Stimulated activated CD8-positive, alpha-beta memory T cell treated with anti-CD3 and anti-CD28 coated beads, Interleukin-2, amount 100 ng/mL, for 48 hours (primary cell): ENCODE measurements around the gene CD109.
"Not testable (repeated sequence)": the region's sequence is repeated elsewhere in the genome, so short reads cannot be mapped to it uniquely, and the experiment has no call there.

Experiments used
- DNase-seq, 2 donors: peaks; one replicate each; pipeline ENCODE4 v3.0.0-alpha.2; 2020; ENCODE audit warnings: low read depth in 2 of 2

The CD109 gene

DNA sequence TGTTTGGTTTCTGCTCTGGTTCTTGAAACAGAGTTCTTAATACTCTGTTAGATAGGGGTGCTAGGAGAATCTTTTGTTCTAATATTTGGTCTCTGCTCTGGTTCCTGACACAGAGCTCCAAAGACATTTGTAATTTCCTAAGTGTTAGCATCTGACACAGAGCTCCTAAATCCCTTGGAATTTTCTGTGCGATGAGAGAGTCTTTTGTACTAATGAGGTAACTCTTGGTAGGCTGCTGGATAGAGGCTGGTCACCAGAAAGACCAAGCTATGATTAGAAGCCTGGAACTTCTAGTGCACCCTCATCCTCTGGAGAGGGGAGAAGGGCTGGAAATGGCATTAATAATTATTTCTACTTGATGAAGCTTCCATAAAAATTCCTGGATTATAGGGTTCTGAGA lies 7.7 kb upstream of the CD109 start:
- DNase-seq = no peak

DNA sequence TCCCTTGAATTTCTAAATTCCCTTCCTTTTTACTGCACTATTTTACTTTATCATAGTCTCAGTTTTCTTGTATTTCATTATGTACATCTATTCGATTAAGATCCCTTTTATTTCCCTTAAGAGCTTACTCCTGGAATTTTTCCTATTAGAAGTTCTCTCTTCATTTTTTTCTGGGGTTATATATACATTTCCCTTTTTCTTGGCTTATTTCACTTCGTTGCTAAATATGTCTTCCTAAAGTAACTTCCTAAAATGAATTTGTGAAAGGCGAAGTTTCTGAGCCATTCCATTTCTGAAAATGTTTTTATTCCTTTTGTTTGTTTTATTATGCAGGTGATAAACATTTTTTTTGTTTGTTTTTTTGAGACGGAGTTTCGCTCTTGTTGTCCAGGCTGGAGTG lies 5.9 kb upstream of the CD109 start:
- no peak for DNase-seq

DNA sequence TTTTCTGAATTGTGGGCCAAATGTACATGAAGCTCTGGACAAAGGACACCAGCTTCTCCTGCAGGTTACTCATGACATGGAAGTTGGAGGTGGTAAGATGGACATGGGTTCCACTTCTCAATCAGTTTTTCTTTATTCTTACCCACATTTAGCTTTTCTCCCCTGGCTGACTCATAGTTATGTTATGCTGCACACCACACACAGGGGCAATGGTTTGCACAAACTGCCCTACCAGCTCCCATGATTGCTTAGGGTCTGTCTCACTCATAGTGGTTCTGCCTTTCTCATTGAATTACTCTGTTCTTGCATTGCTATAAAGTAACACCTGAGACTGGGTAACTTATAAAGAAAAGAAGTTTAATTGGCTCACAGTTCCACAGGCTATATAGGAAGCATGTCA lies 4.5 kb upstream of the CD109 start:
- no peak for DNase-seq

DNA sequence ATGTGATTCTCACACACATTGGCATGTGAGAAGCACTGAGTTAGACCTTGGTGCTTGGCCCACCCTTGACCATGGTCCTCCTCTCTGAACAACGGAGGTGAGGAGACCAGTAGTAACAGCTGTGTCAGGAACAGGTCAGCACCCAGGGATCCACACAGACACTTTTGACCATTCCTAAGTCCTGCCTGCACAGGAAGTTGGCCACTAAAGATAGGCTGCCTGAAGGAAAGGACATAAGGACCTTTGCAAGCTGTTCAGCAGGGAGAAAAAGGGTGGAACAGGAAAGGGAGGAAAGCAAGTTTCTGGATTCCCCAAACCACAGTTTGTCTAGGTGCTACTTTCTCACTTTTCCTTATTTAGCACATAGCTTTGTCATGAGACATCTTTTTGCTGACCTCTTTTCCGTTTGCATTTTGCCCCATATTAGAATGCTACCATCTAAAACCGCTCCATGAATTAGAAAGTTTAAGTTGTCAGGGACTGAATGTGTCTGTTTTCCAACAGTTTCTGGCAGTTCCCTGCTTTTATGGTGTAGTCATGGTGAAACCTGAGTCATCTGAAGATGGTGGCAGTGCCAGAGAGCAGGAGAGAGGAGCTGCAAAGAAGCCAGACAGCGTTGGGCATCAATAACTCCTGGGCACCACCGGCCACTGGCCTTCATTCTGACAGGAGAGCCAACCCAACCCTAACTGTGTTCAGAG lies 1.1 kb upstream of the CD109 start:
- DNase-seq = no peak

DNA sequence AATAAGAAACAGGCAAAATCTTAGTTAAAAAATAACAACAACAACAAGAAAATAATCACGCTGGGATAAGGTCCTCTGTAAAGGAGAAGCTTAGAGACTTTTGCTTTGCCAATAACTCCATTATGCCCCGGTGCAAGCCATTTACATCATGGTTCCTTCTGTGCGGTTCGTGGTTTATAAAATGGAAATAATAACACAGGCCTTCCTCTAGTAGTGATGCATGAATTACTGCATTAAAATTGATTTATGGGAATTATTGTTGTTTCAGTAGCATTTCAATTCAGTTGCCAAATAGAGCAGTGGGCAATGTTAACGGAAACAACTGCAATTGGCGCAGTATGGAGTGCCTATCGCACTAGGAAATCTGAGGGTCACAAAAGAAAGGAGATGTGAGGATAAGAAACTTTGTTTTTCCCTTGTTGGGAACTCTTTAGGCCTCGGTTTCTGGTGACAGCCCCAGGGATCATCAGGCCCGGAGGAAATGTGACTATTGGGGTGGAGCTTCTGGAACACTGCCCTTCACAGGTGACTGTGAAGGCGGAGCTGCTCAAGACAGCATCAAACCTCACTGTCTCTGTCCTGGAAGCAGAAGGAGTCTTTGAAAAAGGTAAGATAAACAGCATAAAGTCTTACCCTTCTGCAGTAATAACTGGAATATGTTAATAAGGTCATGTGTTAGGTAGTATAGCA lies 1.1 kb downstream of the CD109 start:
- DNase-seq = no peak

DNA sequence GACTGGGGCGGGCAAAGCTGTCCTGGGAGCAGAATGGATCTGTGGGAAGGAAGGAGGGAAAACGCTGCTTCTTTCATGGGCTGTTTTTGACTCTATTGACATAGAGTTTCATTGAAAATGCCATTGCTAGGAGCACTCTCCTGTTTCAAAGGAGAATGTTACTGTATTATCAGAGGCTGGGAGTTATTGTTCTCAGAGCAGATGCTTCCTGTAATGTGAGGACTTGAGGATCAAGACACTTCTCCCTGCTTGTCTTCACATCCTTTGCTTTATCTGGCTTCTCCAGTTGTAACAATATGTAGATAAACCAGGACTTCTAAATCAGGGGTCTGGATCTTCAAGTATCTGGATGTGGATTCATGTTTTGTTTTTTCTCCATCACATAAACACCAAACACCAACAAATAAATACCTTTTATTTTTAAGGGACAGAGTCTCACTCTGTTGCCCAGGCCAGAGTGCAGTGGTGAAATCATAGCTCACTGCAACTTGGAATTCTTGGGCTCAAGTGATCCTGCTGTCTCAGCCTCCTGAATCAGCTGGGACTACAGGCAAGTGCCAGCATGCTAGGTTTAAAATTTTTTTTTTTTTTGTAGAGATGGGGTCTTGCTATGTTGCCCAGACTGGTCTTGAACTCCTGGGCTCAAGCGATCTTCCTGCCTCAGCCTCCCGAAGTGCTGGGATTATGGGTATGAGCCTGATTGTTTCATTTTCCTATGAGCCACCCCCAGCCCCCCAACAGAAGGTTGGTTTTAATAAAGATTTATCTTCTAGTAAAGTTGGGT lies 3.9 kb downstream of the CD109 start:
- DNase-seq = no peak

DNA sequence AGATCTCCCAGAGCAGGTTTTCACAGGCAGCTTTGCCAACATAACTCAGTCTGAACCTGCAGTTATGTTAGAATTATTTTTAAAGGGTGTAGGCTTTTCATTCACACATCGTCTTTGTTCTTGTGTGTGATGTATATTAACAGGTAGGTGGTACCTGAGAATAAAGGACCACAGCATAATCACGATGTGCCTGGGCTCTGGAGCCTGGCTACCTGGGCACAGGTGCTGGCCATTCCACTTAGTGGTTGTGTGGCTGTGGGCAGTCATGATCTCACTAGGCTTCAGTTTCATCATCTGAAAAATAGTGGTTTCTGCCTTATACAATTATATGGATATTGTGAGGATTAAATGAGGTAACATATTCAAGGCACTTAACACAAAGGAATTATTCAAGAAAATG lies 6.4 kb downstream of the CD109 start:
- no peak for DNase-seq

DNA sequence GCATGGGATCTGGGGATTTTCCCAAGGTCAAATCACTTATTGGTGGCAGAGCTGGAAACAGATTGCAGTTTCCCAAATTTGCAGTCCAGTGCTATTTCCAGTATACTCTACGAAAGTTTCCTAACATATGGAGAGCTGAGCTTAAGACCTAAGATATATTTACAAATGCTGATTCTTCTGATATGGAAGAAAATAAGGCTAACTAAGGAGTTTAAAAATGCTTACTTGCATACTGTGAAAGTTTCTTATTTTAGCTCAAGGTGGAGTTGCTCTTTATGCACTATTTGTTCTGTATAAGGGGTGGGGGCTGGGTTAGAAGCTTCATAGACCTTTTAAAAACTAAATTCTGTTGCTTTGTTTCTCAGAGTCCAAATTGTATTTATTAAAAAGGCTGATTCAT lies 7.5 kb downstream of the CD109 start:
- DNase-seq = no peak

DNA sequence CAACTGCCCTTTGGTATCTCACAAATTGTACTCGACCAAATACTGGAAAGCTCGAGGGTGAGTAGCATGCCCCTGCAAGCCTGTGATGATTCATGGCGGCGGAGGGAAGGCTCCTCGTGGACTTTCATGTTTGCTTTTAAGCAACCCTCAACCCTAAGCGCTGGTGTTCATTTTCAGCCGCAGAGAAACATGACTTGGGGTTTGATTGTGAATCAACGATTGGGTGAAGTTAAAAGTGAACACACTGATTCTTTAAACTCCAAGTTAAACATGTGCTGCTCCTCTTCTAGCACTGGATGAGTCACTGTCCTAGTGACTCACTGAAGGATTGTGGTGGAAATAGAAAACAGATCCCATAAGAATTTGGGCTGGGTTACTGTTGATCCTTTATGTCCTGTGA lies 8.3 kb downstream of the CD109 start:
- peak; percentile 30 to 57 for DNase-seq

DNA sequence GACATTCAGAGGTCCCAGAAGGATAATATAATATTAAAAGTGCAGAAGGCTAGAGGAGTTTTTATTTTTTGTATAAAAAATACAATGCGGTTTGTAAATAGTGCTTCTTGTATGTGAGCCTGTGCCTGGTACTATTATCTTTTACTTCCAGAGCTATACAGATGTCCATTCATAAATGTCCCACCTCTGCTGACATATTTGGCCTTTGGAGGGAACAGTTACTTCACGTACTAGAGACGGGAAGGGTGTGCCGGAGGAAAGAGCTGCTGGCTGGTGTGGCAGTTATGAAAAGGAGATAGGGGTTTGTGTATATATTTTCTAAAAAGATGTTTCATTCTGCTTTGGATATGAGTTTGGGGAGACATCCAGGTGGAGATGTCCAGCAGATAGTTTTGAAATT lies 8.8 kb downstream of the CD109 start:
- DNase-seq = no peak

DNA sequence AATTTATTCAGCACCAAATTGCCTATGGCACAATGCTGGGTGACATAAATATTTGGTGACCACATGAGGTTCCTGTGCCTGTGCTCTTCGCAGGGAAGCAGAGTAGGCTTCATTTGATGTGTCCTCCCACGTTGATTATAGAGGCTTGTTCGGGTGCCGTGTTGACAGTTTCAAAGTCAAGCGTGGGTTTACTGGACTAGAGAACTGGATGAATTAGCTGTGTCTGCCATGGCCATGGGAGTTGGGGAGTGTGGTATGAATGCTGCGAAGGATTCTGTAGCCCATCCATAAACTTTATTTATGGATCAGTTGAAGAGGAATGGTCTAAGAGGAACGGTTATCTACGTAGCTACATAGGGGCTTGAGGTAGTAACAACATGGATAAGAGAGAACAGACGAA lies 11.0 kb downstream of the CD109 start:
- no peak for DNase-seq

DNA sequence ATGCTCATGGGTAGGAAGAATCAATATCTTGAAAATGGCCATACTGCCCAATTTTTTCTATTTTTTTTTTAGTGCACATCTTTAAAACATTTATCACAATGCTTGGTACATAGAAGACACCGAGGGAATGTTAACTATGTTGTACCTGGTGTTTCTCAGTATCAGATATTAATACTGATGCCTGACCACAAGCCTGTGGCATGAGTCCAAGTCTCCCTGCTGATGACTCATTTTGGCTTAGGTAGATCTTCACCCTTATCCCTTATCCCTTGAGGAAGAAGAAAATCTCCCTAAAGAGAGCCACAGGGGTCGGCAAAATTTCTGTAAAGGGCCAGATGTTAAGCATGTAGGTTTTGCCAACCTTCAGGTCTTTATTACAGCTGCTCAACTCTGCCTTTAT lies 14.5 kb downstream of the CD109 start:
- no peak for DNase-seq

DNA sequence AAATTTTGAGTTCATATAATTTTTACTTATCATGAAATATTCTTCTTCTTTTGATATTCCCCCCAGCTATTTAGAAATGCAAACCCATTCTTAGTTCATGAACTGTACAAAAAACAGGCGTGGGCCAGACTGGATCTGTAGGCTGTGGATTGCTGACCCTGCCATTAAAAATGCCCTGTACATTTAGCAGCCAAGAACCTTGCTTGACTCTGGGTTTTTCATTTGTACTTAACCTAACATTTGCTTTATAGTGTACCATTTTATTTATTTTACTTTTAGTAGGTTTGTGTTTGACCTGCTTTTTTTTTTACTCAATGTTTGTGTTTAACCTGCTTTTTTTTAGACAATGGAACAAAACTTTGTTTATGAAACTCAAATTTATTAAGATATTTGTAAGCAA lies 14.9 kb downstream of the CD109 start:
- DNase-seq = no peak

DNA sequence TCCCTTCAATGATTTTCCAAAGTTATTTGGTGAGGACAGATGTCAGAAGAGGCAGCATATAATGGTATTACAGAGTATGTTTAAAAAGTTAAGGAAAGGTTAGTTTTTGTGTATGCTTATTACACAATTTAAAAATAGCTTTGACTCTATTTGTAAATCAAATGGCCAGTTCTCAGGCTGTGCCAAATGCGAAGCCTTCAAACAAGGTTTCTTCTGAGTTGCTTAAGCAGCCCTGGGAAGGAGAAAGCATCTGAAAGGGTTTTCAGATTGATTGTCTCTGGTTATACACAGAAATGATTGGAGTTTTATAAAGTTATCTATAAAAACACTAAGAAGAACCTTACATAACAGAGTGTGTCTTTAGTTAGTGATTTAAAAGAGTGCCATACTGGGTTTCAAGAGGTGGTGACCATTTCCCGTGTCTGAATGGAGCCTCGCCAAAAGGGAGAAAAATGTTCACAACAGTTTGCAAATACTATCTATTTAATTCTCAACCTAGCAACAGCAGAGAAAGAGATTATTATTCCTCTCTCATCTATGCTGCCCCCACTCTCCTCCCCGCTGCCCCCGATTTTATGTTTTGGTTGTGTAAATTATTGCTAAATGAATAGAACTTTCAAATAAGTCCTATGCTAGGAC lies 16.7 kb downstream of the CD109 start:
- no peak for DNase-seq

DNA sequence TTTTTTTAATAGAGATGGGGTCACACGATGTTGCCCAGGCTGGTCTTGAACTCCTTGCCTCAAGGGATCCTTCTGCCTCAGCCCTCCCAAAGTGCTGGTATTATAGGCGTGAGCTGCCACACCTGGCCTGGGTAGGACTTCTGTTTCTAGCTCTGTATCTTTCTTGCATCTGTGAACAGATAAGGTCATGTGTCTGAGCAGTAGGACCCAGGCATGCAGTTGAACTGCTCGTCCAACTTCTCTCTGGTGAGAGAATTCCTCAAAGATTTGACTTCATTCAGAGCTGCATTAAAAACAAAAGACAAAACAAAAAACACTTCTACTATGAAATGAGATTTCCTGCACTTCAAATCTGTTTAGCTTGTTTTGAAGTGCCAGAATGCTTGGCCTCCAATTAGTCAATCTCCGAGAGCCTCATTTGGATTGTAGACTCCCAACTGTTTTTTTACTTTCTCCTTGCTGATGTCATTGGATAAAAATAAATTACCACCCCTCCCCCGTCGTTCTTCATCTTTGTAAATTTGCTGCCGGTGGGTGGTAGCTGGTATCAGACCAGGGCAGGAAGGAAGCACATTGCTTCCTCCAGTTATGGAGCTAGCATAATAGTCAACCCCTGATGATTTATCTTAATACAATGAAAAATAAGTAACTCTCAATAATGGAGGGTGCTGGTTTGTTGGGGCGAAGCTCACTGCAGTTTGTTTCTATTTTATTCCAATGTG lies 17.6 kb downstream of the CD109 start:
- DNase-seq = no peak

DNA sequence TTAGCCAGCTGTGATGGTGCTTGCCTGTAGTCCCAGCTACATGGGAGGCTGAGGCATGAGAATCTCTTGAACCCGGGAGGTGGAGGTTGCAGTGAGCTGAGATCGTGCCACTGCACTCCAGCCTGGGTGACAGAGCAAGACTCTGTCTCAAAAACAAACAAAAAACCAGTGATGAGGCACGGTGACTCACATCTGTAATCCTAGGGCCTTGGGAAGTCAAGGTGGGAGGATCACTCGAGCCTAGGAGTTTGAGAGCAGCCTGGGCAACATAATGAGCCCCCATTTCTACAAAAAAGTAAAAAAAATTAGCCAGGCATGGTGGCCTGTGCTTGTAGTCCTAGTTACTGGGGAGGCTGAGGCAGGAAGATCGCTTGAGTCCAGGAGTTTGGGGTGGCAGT lies 19.1 kb downstream of the CD109 start:
- DNase-seq = not testable (repeated sequence)

DNA sequence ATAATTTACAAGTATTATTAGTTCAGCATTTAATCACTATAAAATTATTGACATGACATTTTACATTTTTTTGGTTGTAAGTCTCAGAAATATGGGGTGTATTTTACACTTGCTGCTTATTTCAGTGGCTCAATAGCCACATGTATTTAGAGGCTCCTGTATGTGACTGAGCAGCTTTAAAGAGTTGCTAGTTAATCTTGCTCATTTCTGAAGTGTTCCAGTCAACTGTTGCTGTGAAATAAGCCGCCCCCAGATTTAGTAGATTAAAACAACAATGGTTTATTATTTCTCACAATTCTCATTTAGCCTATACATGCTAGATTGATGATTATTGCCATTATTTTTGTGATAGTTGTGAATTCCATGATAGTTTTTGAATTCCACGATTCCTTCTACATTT lies 23.0 kb downstream of the CD109 start:
- DNase-seq = no peak

DNA sequence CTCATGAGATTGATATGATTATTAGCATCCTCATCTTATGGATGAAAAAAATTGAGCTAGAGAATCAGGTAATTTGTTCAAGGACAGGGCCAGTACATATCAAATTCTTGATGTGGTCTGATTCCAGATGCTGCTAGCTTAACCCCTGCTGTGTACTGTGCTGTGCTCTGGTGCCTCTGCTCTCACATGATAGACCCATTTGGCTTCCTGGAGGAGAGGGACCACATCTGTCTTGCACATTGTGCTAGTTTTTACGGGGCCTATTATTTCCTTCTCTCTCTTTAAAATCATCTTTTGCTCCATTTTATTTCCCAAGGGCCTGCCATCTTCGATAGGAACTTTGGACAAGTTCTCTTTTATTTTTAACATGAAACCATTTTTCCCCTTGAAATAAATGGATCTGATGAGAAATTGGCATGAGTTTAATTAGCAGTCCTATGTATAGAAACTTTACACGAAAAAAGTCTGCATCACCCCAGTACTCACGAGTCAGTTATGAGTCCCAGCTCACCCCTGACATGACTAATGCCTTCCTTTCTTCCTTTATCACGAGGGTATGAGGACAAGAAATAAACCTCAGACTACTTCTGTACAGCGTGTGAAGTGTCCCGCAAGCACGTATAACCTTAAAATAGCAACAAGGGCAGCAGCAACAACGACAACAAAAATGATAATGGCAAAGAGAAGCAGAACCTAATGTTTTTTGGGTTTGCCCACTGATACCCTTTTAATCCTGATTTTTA lies 26.5 kb downstream of the CD109 start:
- DNase-seq = no peak

DNA sequence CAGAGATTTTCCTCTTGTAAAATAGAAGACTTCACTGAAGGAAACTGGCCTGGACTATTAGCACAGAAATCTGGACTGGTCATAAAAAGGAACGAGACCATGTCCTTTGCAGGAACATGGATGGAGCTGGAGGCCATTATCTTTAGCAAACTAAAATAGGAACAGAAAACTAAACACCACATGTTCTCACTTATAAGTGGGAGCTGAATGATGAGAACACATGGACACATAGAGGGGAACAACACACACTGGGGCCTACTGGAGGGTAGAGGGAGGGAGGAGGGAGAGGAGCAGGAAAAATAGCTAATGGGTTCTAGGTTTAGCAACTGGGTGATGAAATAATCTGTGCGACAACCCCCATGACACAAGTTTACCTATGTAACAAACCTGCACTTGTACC lies 27.5 kb downstream of the CD109 start:
- DNase-seq = not testable (repeated sequence)

DNA sequence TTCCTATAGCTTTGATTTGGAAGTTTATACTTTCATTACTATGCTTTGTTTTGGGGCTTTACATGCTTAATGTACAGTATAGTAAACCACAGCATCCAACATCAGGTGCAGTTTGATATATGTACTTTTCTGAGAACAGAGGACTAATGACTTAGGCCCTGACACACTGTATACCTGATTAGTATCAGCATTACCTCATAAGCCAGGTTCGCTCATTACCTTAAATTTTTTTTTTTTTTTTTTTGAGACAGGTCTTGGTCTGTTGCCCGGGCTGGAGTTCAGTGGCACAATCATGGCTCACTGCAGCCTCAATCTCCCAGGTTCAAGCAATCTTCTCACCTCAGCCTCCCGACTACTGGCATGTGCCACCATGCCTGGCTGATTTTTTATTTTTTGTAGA lies 28.4 kb downstream of the CD109 start:
- DNase-seq = no peak

DNA sequence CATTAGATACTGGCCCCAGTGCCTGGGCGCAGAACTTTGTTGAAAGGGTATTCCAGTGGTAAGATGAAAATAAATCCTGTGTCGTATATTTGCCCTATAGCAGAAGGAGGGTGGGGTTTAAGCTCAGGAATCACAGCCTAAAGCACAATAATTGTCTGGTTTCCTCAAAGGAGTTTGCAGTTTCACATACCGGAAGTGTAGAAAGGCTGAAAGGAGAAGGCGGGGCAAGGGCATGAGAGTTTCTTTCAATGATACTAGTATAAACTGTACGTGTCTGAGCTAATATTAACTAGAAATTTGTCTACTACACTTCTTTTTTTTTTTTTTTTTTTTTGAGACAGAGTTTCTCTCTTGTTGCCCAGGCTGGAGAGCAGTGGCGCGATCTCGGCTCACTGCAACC lies 29.2 kb downstream of the CD109 start:
- not testable (repeated sequence) for DNase-seq
